ENCODE results near the gene SMPDL3B. TPM values are rescaled to one million over a fixed set of nuclear protein-coding genes. Genes with fewer than 3 reads are reported as not detected.

The SMPDL3B gene
- polyA plus RNA-seq, 1 donor (not counting 4 experiments of a cell fraction or from before 2014, with no cell fraction given), result 0.51 TPM

- no peak overlapping the region for H3K4me2 ChIP-seq (ENCODE audit: control insufficient read depth, extremely low read depth, insufficient read depth, low read depth, low read length)
- H3K36me3 ChIP-seq (ENCODE audit: control insufficient read depth in 2 of 2, extremely low read depth in 1 of 2, insufficient read depth in 2 of 2, low read length in 2 of 2), result peaks cover 4 to 7% of the 10 kb centered on the region in 2 experiments
- FAIRE-seq, result no peak
- peaks cover 14% of the 10 kb centered on the region for H3K4me1 ChIP-seq (ENCODE audit: control insufficient read depth, extremely low read depth, insufficient read depth, low read length)
- no peak overlapping the region for H3K27ac ChIP-seq (ENCODE audit: control insufficient read depth, insufficient read depth, low read length)
- no peaks in the 10 kb centered on the region for H3K9me1 ChIP-seq (ENCODE audit: control insufficient read depth, extremely low read depth, insufficient read depth, low read length)
- no peak overlapping the region for H2AFZ ChIP-seq (ENCODE audit: control insufficient read depth, low read length)
- dilution Hi-C loops (cut with MboI; ENCODE audit: extremely low pct_ligation_motif_present, low sequenced_read_pairs), result no loop called here
- TF ChIP-seq CTCF (optimal IDR thresholded peaks at IDR 0.05 in 1 of 3, IDR thresholded peaks at IDR 0.05 in 1 of 3, conservative IDR thresholded peaks at IDR 0.05 in 1 of 3; ENCODE audit: extremely low read depth in 1 of 3, insufficient read depth in 2 of 3, low read length in 3 of 3), result no peak
- TF ChIP-seq EZH2 (IDR thresholded peaks at IDR 0.05; ENCODE audit: low read length), result no peak
- H3K4me3 ChIP-seq (ENCODE audit: control insufficient read depth in 2 of 3, extremely low read depth in 1 of 3, insufficient read depth in 2 of 3, low read depth in 1 of 3, low read length in 3 of 3), result no peak overlapping the region
- no peak overlapping the region for H3K9ac ChIP-seq (ENCODE audit: control insufficient read depth, extremely low read depth, insufficient read depth, low read length)
- DNase-seq (ENCODE audit: low read depth, low spot score), result no peak
- no peaks in the 10 kb centered on the region for H3K27me3 ChIP-seq (ENCODE audit: control insufficient read depth, extremely low read depth, insufficient read depth, low read length)
- H3K9me3 ChIP-seq (ENCODE audit: control insufficient read depth, low read depth, low read length), result no peaks in the 10 kb centered on the region
- no peaks in the 10 kb centered on the region for H3K79me2 ChIP-seq (ENCODE audit: control insufficient read depth, insufficient read depth, low read length)
- no peaks in the 10 kb centered on the region for H4K20me1 ChIP-seq (ENCODE audit: control insufficient read depth, extremely low read depth, insufficient read depth, low read length)
These were observed 28.6 kb downstream of the SMPDL3B start for GRCh38 chr1:27963393-27963792.

DNA sequence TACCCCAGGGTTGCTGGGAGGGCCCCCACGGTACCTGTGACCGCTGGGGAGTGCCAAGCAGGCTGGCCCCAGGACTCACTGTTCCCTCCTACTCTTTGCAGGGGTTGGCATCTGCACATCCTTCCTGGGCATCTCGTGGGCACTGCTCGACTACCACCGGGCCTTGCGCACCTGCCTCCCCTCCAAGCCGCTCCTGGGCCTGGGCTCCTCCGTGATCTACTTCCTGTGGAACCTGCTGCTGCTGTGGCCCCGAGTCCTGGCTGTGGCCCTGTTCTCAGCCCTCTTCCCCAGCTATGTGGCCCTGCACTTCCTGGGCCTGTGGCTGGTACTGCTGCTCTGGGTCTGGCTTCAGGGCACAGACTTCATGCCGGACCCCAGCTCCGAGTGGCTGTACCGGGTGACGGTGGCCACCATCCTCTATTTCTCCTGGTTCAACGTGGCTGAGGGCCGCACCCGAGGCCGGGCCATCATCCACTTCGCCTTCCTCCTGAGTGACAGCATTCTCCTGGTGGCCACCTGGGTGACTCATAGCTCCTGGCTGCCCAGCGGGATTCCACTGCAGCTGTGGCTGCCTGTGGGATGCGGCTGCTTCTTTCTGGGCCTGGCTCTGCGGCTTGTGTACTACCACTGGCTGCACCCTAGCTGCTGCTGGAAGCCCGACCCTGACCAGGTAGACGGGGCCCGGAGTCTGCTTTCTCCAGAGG lies 31.8 kb downstream of the SMPDL3B start:
- Histone ChIP-seq H2AFZ (ENCODE audit: control insufficient read depth, low read length) (no peak overlapping the region), H3K4me1 (ENCODE audit: control insufficient read depth, extremely low read depth, insufficient read depth, low read length) (peaks cover 7% of the 10 kb centered on the region), H3K9ac (ENCODE audit: control insufficient read depth, extremely low read depth, insufficient read depth, low read length) (no peak overlapping the region), H3K79me2 (ENCODE audit: control insufficient read depth, insufficient read depth, low read length) (no peaks in the 10 kb centered on the region), H3K27ac (ENCODE audit: control insufficient read depth, insufficient read depth, low read length) (no peak overlapping the region), H3K9me1 (ENCODE audit: control insufficient read depth, extremely low read depth, insufficient read depth, low read length) (no peaks in the 10 kb centered on the region), H3K4me2 (ENCODE audit: control insufficient read depth, extremely low read depth, insufficient read depth, low read depth, low read length) (no peak overlapping the region), H3K4me3 (ENCODE audit: control insufficient read depth in 2 of 3, extremely low read depth in 1 of 3, insufficient read depth in 2 of 3, low read depth in 1 of 3, low read length in 3 of 3) (no peak overlapping the region), H3K9me3 (ENCODE audit: control insufficient read depth, low read depth, low read length) (no peaks in the 10 kb centered on the region), H3K27me3 (ENCODE audit: control insufficient read depth, extremely low read depth, insufficient read depth, low read length) (no peaks in the 10 kb centered on the region), H4K20me1 (ENCODE audit: control insufficient read depth, extremely low read depth, insufficient read depth, low read length) (no peaks in the 10 kb centered on the region), H3K36me3 (ENCODE audit: control insufficient read depth in 2 of 2, extremely low read depth in 1 of 2, insufficient read depth in 2 of 2, low read length in 2 of 2) (peaks cover 6 to 7% of the 10 kb centered on the region in 2 experiments)
- DNase-seq (ENCODE audit: low read depth, low spot score) (no peak), FAIRE-seq (no peak)
- dilution Hi-C loops (cut with MboI; ENCODE audit: extremely low pct_ligation_motif_present, low sequenced_read_pairs), result no loop called here
- TF ChIP-seq CTCF (optimal IDR thresholded peaks at IDR 0.05 in 1 of 3, IDR thresholded peaks at IDR 0.05 in 1 of 3, conservative IDR thresholded peaks at IDR 0.05 in 1 of 3; ENCODE audit: extremely low read depth in 1 of 3, insufficient read depth in 2 of 3, low read length in 3 of 3) (no peak), EZH2 (IDR thresholded peaks at IDR 0.05; ENCODE audit: low read length) (no peak)
